ENCODE results near the gene DAND5. TPM values are rescaled to one million over a fixed set of nuclear protein-coding genes. Genes with fewer than 3 reads are reported as not detected.

The DAND5 gene
- total and polyA plus RNA-seq, 10 donors, result not detected

DNA sequence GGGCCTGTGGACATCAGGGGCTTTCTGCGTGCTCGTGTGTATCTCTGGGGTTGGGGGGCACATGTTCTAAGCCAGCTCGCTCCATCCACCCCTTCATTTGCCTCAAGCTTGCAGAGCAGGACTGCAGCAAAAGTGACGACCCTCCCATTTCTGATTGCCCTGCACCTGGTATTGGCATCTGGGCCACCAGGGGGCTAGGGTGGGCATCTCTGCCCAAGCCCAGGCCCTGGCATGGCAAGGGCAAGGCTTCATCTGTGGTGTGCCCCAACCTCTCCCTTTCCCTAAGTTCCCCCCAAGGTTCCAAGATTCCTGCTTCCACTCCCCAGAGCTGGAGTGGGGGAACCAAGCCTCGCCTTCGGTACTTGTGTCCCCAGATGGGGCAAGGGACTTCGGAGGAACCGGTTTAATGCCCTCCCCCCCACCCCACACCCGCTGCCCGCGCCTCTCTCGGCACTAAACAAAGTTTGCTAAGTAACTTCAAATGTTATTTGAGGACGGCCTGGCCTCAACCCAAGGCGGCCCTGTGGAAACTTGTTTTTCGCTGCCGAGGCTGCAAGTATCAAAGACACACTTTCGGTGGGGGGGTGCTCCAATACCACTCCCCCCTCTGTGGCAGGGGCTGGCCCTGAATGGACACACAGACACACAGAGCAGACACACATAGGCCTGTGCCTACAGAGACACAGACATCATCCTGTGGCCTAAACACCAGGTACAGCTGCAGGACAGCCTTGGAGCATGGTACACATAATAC is 38.1 kb downstream of the DAND5 start:
- intact Hi-C loops (cut with DNase I; ENCODE audit: low total_unique reads), result no loop called here
- TF ChIP-seq, protein P1, sequence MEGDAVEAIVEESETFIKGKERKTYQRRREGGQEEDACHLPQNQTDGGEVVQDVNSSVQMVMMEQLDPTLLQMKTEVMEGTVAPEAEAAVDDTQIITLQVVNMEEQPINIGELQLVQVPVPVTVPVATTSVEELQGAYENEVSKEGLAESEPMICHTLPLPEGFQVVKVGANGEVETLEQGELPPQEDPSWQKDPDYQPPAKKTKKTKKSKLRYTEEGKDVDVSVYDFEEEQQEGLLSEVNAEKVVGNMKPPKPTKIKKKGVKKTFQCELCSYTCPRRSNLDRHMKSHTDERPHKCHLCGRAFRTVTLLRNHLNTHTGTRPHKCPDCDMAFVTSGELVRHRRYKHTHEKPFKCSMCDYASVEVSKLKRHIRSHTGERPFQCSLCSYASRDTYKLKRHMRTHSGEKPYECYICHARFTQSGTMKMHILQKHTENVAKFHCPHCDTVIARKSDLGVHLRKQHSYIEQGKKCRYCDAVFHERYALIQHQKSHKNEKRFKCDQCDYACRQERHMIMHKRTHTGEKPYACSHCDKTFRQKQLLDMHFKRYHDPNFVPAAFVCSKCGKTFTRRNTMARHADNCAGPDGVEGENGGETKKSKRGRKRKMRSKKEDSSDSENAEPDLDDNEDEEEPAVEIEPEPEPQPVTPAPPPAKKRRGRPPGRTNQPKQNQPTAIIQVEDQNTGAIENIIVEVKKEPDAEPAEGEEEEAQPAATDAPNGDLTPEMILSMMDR (IDR thresholded peaks at IDR 0.05 in 8 of 11, conservative IDR thresholded peaks at IDR 0.05 in 3 of 11), result no peak
- TF ChIP-seq POLR2A (IDR thresholded peaks at IDR 0.05) (no peak), POLR2AphosphoS5 (IDR thresholded peaks at IDR 0.05) (no peak)
- Histone ChIP-seq H3K9me3 (no peaks in the 10 kb centered on the region), H3K36me3 (no peaks in the 10 kb centered on the region), H3K27ac (no peak overlapping the region), H3K4me1 (peaks cover 2 to 34% (median 17%) of the 10 kb centered on the region in 6 donors), H3K27me3 (replicated peaks in 1 of 7) (peaks cover 0 to 45% (median 30%) of the 10 kb centered on the region in 7 donors), H3K4me3 (no peak overlapping the region)
- DNase-seq, result no peak
- 78 to 91% (median 80%) methylated on average over 17 of the region's 17 CpGs for WGBS, 5 donors

DNA sequence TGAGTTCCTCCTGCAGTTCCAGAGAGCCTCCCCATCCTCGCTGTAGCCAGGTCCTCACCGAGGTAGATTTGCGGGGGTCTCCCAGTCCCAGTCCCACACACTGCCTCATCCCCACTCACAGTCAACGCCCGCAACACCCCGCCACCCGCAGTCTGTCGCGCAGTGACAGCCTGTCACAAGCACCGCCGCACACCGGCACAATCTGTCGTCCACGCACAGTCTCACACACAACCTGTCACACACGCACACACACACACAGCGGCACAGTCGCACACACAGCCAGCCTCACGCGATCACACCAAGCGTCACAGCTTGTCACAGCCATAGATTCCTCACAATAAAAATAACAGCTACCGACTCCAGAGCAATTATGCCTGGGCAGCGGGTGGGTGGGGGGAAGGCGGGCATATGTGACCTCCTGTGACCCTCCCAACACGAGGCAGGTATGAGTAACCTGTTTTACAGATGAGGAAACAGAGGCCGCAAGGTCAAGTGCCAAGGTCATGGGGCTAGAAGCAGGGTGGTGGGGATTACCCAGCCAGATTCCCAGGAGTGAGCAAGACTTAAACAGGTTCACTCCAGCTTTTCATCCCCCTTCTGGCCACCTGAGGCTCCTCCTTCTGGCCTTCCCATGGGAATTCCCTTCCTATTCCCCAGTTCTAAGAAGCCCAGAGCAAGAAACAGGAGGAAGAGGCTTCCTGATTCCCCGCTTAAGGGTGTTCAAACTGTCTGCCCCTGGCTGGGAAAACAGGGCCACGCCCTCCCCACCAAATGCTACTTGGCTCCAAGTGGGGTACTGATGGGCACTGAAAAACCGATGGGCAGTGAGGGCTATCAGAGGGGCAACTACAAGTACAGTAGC is 39.8 kb downstream of the DAND5 start:
- Histone ChIP-seq H3K27ac (no peak overlapping the region), H3K4me1 (peaks cover 10 to 50% (median 34%) of the 10 kb centered on the region in 6 donors), H3K9me3 (no peaks in the 10 kb centered on the region), H3K4me3 (no peak overlapping the region), H3K36me3 (no peaks in the 10 kb centered on the region), H3K27me3 (replicated peaks in 1 of 7) (peaks cover 0 to 62% (median 44%) of the 10 kb centered on the region in 7 donors)
- no peak for DNase-seq
- TF ChIP-seq, protein P1 (IDR thresholded peaks at IDR 0.05 in 8 of 11, conservative IDR thresholded peaks at IDR 0.05 in 3 of 11), result no peak
- TF ChIP-seq POLR2AphosphoS5 (IDR thresholded peaks at IDR 0.05), result no peak
- whole genome bisulfite sequencing, 5 donors, result 87 to 92% (median 89%) methylated on average over 28 of the region's 28 CpGs
- intact Hi-C loops (cut with DNase I; ENCODE audit: low total_unique reads), result no loop called here

- Histone ChIP-seq H3K9me3 (no peaks in the 10 kb centered on the region), H3K27me3 (replicated peaks in 1 of 7) (peaks cover 0 to 74% (median 50%) of the 10 kb centered on the region in 7 donors), H3K36me3 (no peaks in the 10 kb centered on the region), H3K4me3 (no peak overlapping the region), H3K4me1 (peaks cover 13 to 61% (median 41%) of the 10 kb centered on the region in 6 donors), H3K27ac (no peak overlapping the region)
- DNase-seq, result no peak
- no peak for TF ChIP-seq POLR2A (IDR thresholded peaks at IDR 0.05)
- TF ChIP-seq, protein P1 (IDR thresholded peaks at IDR 0.05 in 8 of 11, conservative IDR thresholded peaks at IDR 0.05 in 3 of 11), result no peak
- no peak for TF ChIP-seq POLR2AphosphoS5 (IDR thresholded peaks at IDR 0.05)
- 26 to 49% (median 37%) methylated on average over 37 to 62 of the region's 62 CpGs for WGBS, 5 donors
- intact Hi-C loops (cut with DNase I; ENCODE audit: low total_unique reads), result no loop called here
Observed at GRCh38 chr19:13010038-13010991, 40.9 kb downstream of the DAND5 start.

All from spleen (tissue), 11 donors.